ENCODE data around the gene PPP1R14C.
A peak's percentile ranks its signal among the peaks of the same experiment; 100 is the strongest.

The PPP1R14C gene

GRCh38 chr6:150253489-150253888 lies 110.6 kb downstream of the PPP1R14C start:
- no peak for DNase-seq

- DNase-seq = no peak
These were observed 111.9 kb downstream of the PPP1R14C start for GRCh38 chr6:150254770-150255169.

- no peak for DNase-seq
These were observed 113.0 kb downstream of the PPP1R14C start for GRCh38 chr6:150255840-150256239.

- DNase-seq = no peak
These were observed 113.9 kb downstream of the PPP1R14C start for GRCh38 chr6:150256618-150257272.

- DNase-seq = no peak
These were observed 115.5 kb downstream of the PPP1R14C start for GRCh38 chr6:150258381-150258780.

GRCh38 chr6:150260931-150261330 lies 118.1 kb downstream of the PPP1R14C start:
- DNase-seq = no peak

GRCh38 chr6:150261997-150262697 lies 119.3 kb downstream of the PPP1R14C start:
- DNase-seq = no peak

GRCh38 chr6:150263765-150264404 lies 121.0 kb downstream of the PPP1R14C start:
- no peak for DNase-seq

GRCh38 chr6:150266309-150266708 lies 123.5 kb downstream of the PPP1R14C start:
- DNase-seq = no peak

- no peak for DNase-seq
These were observed 124.3 kb downstream of the PPP1R14C start for GRCh38 chr6:150266963-150267685.

GRCh38 chr6:150267686-150268561 lies 125.1 kb downstream of the PPP1R14C start:
- DNase-seq = no peak

- DNase-seq = no peak
These were observed 126.4 kb downstream of the PPP1R14C start for GRCh38 chr6:150269130-150269856.

- no peak for DNase-seq
These were observed 127.0 kb downstream of the PPP1R14C start for GRCh38 chr6:150269857-150270223.

GRCh38 chr6:150270330-150271052 lies 127.6 kb downstream of the PPP1R14C start:
- no peak for DNase-seq

GRCh38 chr6:150271172-150271500 lies 128.3 kb downstream of the PPP1R14C start:
- no peak for DNase-seq

- no peak for DNase-seq
These were observed 128.8 kb downstream of the PPP1R14C start for GRCh38 chr6:150271501-150272263.

- no peak for DNase-seq
These were observed 129.6 kb downstream of the PPP1R14C start for GRCh38 chr6:150272264-150272975.

- DNase-seq = no peak
These were observed 130.1 kb downstream of the PPP1R14C start for GRCh38 chr6:150272976-150273315.

- peak; percentile 52 for DNase-seq
These were observed 130.8 kb downstream of the PPP1R14C start for GRCh38 chr6:150273457-150274309.

Measured in femur (tissue), 1 donor.